ENCODE measurements around the gene GPR161.

Gene GPR161

GRCh38 chr1:168100315-168101002, 36.3 kb downstream of the GPR161 start:
- no peaks in the 10 kb centered on the region for H3K79me2 ChIP-seq
- H3K27me3 ChIP-seq (ENCODE audit: control insufficient read depth, insufficient read depth, low read length) = no peaks in the 10 kb centered on the region
- H3K9me3 ChIP-seq (ENCODE audit: control insufficient read depth, low read length) = no peaks in the 10 kb centered on the region
- peaks cover 3% of the 10 kb centered on the region for H3K4me1 ChIP-seq
- no peak for TF ChIP-seq CTCF (IDR thresholded peaks at IDR 0.05)
- H3K27ac ChIP-seq = no peak overlapping the region
- H3K36me3 ChIP-seq (ENCODE audit: control insufficient read depth, insufficient read depth, low read length) = no peaks in the 10 kb centered on the region
- H3K9ac ChIP-seq = no peak overlapping the region
- H3K4me2 ChIP-seq (ENCODE audit: low read length) = no peak overlapping the region
- no peak overlapping the region for H3K4me3 ChIP-seq (ENCODE audit: low read depth, low read length)
- no peak overlapping the region for H2AFZ ChIP-seq

GRCh38 chr1:168099337-168099801, 37.4 kb downstream of the GPR161 start:
- Histone ChIP-seq H3K79me2 (no peaks in the 10 kb centered on the region), H3K9ac (no peak overlapping the region), H3K27ac (no peak overlapping the region), H3K36me3 (ENCODE audit: control insufficient read depth, insufficient read depth, low read length) (no peaks in the 10 kb centered on the region), H2AFZ (no peak overlapping the region), H3K4me1 (peaks cover 3% of the 10 kb centered on the region), H3K27me3 (ENCODE audit: control insufficient read depth, insufficient read depth, low read length) (no peaks in the 10 kb centered on the region), H3K4me2 (ENCODE audit: low read length) (no peak overlapping the region), H3K4me3 (ENCODE audit: low read depth, low read length) (no peak overlapping the region), H3K9me3 (ENCODE audit: control insufficient read depth, low read length) (no peaks in the 10 kb centered on the region)
- no peak for TF ChIP-seq CTCF (IDR thresholded peaks at IDR 0.05)

GRCh38 chr1:168098534-168099320, 38.0 kb downstream of the GPR161 start:
- Histone ChIP-seq H3K9ac (no peak overlapping the region), H3K4me2 (ENCODE audit: low read length) (peak overlapping the region; percentile 40), H3K4me3 (ENCODE audit: low read depth, low read length) (no peak overlapping the region), H3K79me2 (no peaks in the 10 kb centered on the region), H3K9me3 (ENCODE audit: control insufficient read depth, low read length) (no peaks in the 10 kb centered on the region), H2AFZ (peak overlapping the region; percentile 66), H3K36me3 (ENCODE audit: control insufficient read depth, insufficient read depth, low read length) (no peaks in the 10 kb centered on the region), H3K27ac (peak overlapping the region; percentile 32), H3K4me1 (peaks cover 3% of the 10 kb centered on the region), H3K27me3 (ENCODE audit: control insufficient read depth, insufficient read depth, low read length) (no peaks in the 10 kb centered on the region)
- no peak for TF ChIP-seq CTCF (IDR thresholded peaks at IDR 0.05)

GRCh38 chr1:168097921-168098528, 38.7 kb downstream of the GPR161 start:
- no peaks in the 10 kb centered on the region for H3K79me2 ChIP-seq
- no peaks in the 10 kb centered on the region for H3K36me3 ChIP-seq (ENCODE audit: control insufficient read depth, insufficient read depth, low read length)
- no peak overlapping the region for H3K9ac ChIP-seq

More at GRCh38 chr1:168097921-168098528, 38.7 kb downstream of the GPR161 start:
- no peak for TF ChIP-seq CTCF (IDR thresholded peaks at IDR 0.05)
- H3K4me2 ChIP-seq (ENCODE audit: low read length) = peak overlapping the region; percentile 40
- no peaks in the 10 kb centered on the region for H3K9me3 ChIP-seq (ENCODE audit: control insufficient read depth, low read length)
- peak overlapping the region; percentile 66 for H2AFZ ChIP-seq
- peaks cover 3% of the 10 kb centered on the region for H3K4me1 ChIP-seq
- peak overlapping the region; percentile 32 for H3K27ac ChIP-seq
- H3K4me3 ChIP-seq (ENCODE audit: low read depth, low read length) = no peak overlapping the region
- no peaks in the 10 kb centered on the region for H3K27me3 ChIP-seq (ENCODE audit: control insufficient read depth, insufficient read depth, low read length)
